HEK293 (cell line): ENCODE measurements around the gene CLDN24.
"Not testable (repeated sequence)": the region's sequence is repeated elsewhere in the genome, so short reads cannot be mapped to it uniquely, and the experiment has no call there.

ENCODE experiments used
- CTCF ChIA-PET: fragments of 350-600 bp; formaldehyde crosslinking; extraction: SDS; loops from one replicate; lab custom pipeline; 2021; ENCODE audit warnings: antibody characterized with exemption; lab: Yijun Ruan, JAX
- POLR2A ChIA-PET: fragments of 300-600 bp; formaldehyde crosslinking; extraction: SDS; loops from one replicate; lab custom pipeline; 2020; ENCODE audit warnings: antibody characterized with exemption, inconsistent platforms; lab: Yijun Ruan, JAX
- H3K27ac ChIP-seq: fragments of 200-500 bp; sonication (Bioruptor generic); 2 replicates; pipeline ENCODE4 v1.5.1; 2014; ENCODE audit warnings: low read depth, low read length, control low read depth, inconsistent platforms; ENCODE audit errors: extremely low read depth
- H3K36me3 ChIP-seq, 2 experiments: fragments of 200-500 bp in 1 of 2; sonication (Bioruptor generic) in 1 of 2; 1 replicate in 1 of 2; 2 replicates in 1 of 2; pipeline ENCODE4 v1.5.1; 2014 to 2017; ENCODE audit warnings: inconsistent platforms in 2 of 2, low read length in 2 of 2; ENCODE audit not compliant: control insufficient read depth in 2 of 2, insufficient read depth in 1 of 2
- H3K4me1 ChIP-seq: fragments of 200-500 bp; sonication (Bioruptor generic); 2 replicates; pipeline ENCODE4 v1.5.1; 2014; ENCODE audit warnings: mild to moderate bottlenecking, low read length, inconsistent platforms; ENCODE audit not compliant: control insufficient read depth, insufficient read depth
- H3K4me3 ChIP-seq: 2 replicates; pipeline ENCODE4 v1.5.1; 2011; ENCODE audit warnings: low read depth, mild to moderate bottlenecking, control low read depth, low read length, moderate library complexity
- H3K9me3 ChIP-seq: fragments of 200-500 bp; sonication (Bioruptor generic); 2 replicates; pipeline ENCODE4 v1.5.1; 2014; ENCODE audit warnings: low read depth, low read length, inconsistent platforms; ENCODE audit not compliant: control insufficient read depth, insufficient read depth
- KLF10 ChIP-seq: fragments of 450-650 bp; IDR thresholded peaks from 2 replicates; pipeline ENCODE4 v1.5.1; 2018; ENCODE audit warnings: missing biosample characterization, mild to moderate bottlenecking, missing genetic modification characterization
- MEIS1 ChIP-seq: sonication (generic); formaldehyde crosslinking; IDR thresholded peaks from 2 replicates; pipeline ENCODE4 v1.8.1; 2022; ENCODE audit warnings: missing genetic modification reagents, mild to moderate bottlenecking, borderline replicate concordance
- TCF7L2 ChIP-seq: IDR thresholded peaks from 2 replicates; pipeline ENCODE4 v1.6.1; 2011; ENCODE audit warnings: low read depth, mild to moderate bottlenecking, inconsistent platforms, low read length, moderate library complexity, borderline replicate concordance
- YY2 ChIP-seq: fragments of 450-650 bp; formaldehyde crosslinking; IDR thresholded peaks from 2 replicates; pipeline ENCODE4 v1.5.1; 2016; ENCODE audit warnings: missing biosample characterization, missing genetic modification characterization
- ZNF112 ChIP-seq: fragments of 450-650 bp; formaldehyde crosslinking; IDR thresholded peaks from 2 replicates; pipeline ENCODE4 v1.5.0; 2017; ENCODE audit warnings: missing biosample characterization, missing genetic modification characterization
- ZNF121 ChIP-seq: fragments of 450-650 bp; formaldehyde crosslinking; IDR thresholded peaks from 2 replicates; pipeline ENCODE4 v1.5.1; 2016; ENCODE audit warnings: missing biosample characterization, missing genetic modification characterization
- ZNF138 ChIP-seq: fragments of 450-650 bp; formaldehyde crosslinking; IDR thresholded peaks from 2 replicates; pipeline ENCODE4 v1.5.1; 2016; ENCODE audit warnings: missing biosample characterization, missing genetic modification characterization, borderline replicate concordance
- ZNF155 ChIP-seq: fragments of 450-650 bp; formaldehyde crosslinking; IDR thresholded peaks from 2 replicates; pipeline ENCODE4 v1.5.1; 2016; ENCODE audit warnings: missing biosample characterization, missing genetic modification characterization
- ZNF239 ChIP-seq: fragments of 450-650 bp; formaldehyde crosslinking; IDR thresholded peaks from 2 replicates; pipeline ENCODE4 v1.5.1; 2016; ENCODE audit warnings: missing biosample characterization, missing genetic modification characterization
- ZNF248 ChIP-seq: fragments of 450-650 bp; formaldehyde crosslinking; IDR thresholded peaks from 2 replicates; pipeline ENCODE4 v1.5.1; 2017; ENCODE audit warnings: missing biosample characterization, missing genetic modification characterization
- ZNF366 ChIP-seq: fragments of 450-650 bp; formaldehyde crosslinking; conservative IDR thresholded peaks from 2 replicates; pipeline ENCODE4 v1.5.1; 2016; ENCODE audit warnings: missing biosample characterization, missing genetic modification characterization
- ZNF433 ChIP-seq: fragments of 450-650 bp; formaldehyde crosslinking; IDR thresholded peaks from 2 replicates; pipeline ENCODE4 v1.5.1; 2016; ENCODE audit warnings: missing biosample characterization, missing genetic modification characterization, low read depth
- ZNF473 ChIP-seq: fragments of 450-650 bp; formaldehyde crosslinking; IDR thresholded peaks from 2 replicates; pipeline ENCODE4 v1.5.1; 2017; ENCODE audit warnings: missing biosample characterization, missing genetic modification characterization
- ZNF548 ChIP-seq: fragments of 450-650 bp; formaldehyde crosslinking; IDR thresholded peaks from 2 replicates; pipeline ENCODE4 v1.5.1; 2016; ENCODE audit warnings: missing biosample characterization, missing genetic modification characterization
- ZNF658 ChIP-seq: fragments of 450-650 bp; formaldehyde crosslinking; IDR thresholded peaks from 2 replicates; pipeline ENCODE4; 2016; ENCODE audit warnings: missing biosample characterization, missing genetic modification characterization
- ZNF768 ChIP-seq: fragments of 450-650 bp; formaldehyde crosslinking; IDR thresholded peaks from 2 replicates; pipeline ENCODE4 v1.5.1; 2018; ENCODE audit warnings: missing biosample characterization, mild to moderate bottlenecking, missing genetic modification characterization
- ZSCAN18 ChIP-seq: fragments of 450-650 bp; formaldehyde crosslinking; IDR thresholded peaks from 2 replicates; pipeline ENCODE4 v1.5.1; 2016; ENCODE audit warnings: missing biosample characterization, missing genetic modification characterization

Gene CLDN24

GRCh38 chr4:183324619-183325018 is 2.4 kb upstream of the CLDN24 start:
- POLR2A ChIA-PET, result no interaction called here
- Histone ChIP-seq H3K9me3 (no peaks in the 10 kb centered on the region), H3K27ac (no peak overlapping the region), H3K36me3 (no peaks in the 10 kb centered on the region), H3K4me3 (no peak overlapping the region), H3K4me1 (no peaks in the 10 kb centered on the region)
- CTCF ChIA-PET, result interaction anchor here (0.9 kb wide), 1 partner anchor 83 kb away, joined by 3 read pairs; no protein-coding TSS in a partner anchor
- TF ChIP-seq ZNF138 (tag by site-specific recombination) (no peak), MEIS1 (CRISPR knock-in tag) (no peak)

- H3K27ac ChIP-seq, H3K4me1 ChIP-seq, CTCF ChIA-PET, H3K4me3 ChIP-seq, POLR2A ChIA-PET, H3K9me3 ChIP-seq, H3K36me3 ChIP-seq: not testable (repeated sequence)
These were observed 1.8 kb upstream of the CLDN24 start for GRCh38 chr4:183324056-183324455.

- no peak for TF ChIP-seq ZNF112 (tag by site-specific recombination)
- no peak for TF ChIP-seq ZNF658 (tag by site-specific recombination)
- no peak for TF ChIP-seq TCF7L2
- no peak for TF ChIP-seq ZNF155 (tag by site-specific recombination)
- no peak for TF ChIP-seq ZNF121 (tag by site-specific recombination)
- peaks cover 0 to 4% of the 10 kb centered on the region in 2 experiments; a peak in 1 of 3 replicates for H3K36me3 ChIP-seq
- H3K4me3 ChIP-seq, result no peak overlapping the region
- H3K4me1 ChIP-seq, result no peaks in the 10 kb centered on the region
- H3K27ac ChIP-seq, result no peak overlapping the region
- H3K9me3 ChIP-seq, result no peaks in the 10 kb centered on the region
- ChIA-PET CTCF (no interaction called here), POLR2A (no interaction called here)
These were observed 1.1 kb upstream of the CLDN24 start for GRCh38 chr4:183323295-183323694.

GRCh38 chr4:183321516-183321915 is 710 bp downstream of the CLDN24 start:
- H3K4me1 ChIP-seq, result no peaks in the 10 kb centered on the region
- H3K9me3 ChIP-seq, result no peaks in the 10 kb centered on the region
- no peak overlapping the region for H3K4me3 ChIP-seq
- H3K36me3 ChIP-seq, result peaks cover 0 to 4% of the 10 kb centered on the region in 2 experiments; a peak in 1 of 3 replicates
- CTCF ChIA-PET, result no interaction called here
- POLR2A ChIA-PET, result no interaction called here
- TF ChIP-seq ZNF248 (tag by site-specific recombination) (no peak), ZNF473 (tag by site-specific recombination) (no peak), ZNF366 (tag by site-specific recombination) (no peak), ZSCAN18 (tag by site-specific recombination) (no peak), ZNF548 (tag by site-specific recombination) (no peak), ZNF768 (tag by site-specific recombination) (no peak), ZNF239 (no peak), YY2 (tag by site-specific recombination) (no peak), KLF10 (tag by site-specific recombination) (no peak), ZNF433 (tag by site-specific recombination) (no peak)
- no peak overlapping the region for H3K27ac ChIP-seq
